Kidney epithelial cell (primary cell): ENCODE data around the gene SERPINA1. TPM values are rescaled to one million over a fixed set of nuclear protein-coding genes. Genes with fewer than 3 reads are reported as not detected.

ENCODE experiments used
- DNase-seq: peaks from one replicate; pipeline ENCODE4 v3.0.0-alpha.2; 2010; ENCODE audit warnings: low read depth
- H3K27me3 ChIP-seq: 2 replicates; pipeline ENCODE4 v1.6.0; 2011; ENCODE audit warnings: low read length; ENCODE audit not compliant: control insufficient read depth, insufficient read depth
- H3K36me3 ChIP-seq: 2 replicates; pipeline ENCODE4 v1.5.1; 2011; ENCODE audit warnings: low read length; ENCODE audit not compliant: control insufficient read depth, insufficient read depth
- H3K4me3 ChIP-seq: 2 replicates; pipeline ENCODE4 v1.5.1; 2011; ENCODE audit warnings: low read depth, mild to moderate bottlenecking, control low read depth, low read length
- CTCF ChIP-seq: IDR thresholded peaks from 2 replicates; pipeline ENCODE4 v1.5.1; 2011; ENCODE audit warnings: mild to moderate bottlenecking, moderate library complexity, low read length, control low read depth, inconsistent platforms; ENCODE audit not compliant: insufficient read depth, poor library complexity, severe bottlenecking
- total RNA-seq: library from RNA; depleted of rRNA; stranded (reverse); fragments of >200 nt; gene quantifications from 2 replicates; pipeline ENCODE4 v1.2.3, GENCODE V29; 2015

SERPINA1 gene
- total RNA-seq, 1 donor from 2014 or later = 23.2 TPM

DNA sequence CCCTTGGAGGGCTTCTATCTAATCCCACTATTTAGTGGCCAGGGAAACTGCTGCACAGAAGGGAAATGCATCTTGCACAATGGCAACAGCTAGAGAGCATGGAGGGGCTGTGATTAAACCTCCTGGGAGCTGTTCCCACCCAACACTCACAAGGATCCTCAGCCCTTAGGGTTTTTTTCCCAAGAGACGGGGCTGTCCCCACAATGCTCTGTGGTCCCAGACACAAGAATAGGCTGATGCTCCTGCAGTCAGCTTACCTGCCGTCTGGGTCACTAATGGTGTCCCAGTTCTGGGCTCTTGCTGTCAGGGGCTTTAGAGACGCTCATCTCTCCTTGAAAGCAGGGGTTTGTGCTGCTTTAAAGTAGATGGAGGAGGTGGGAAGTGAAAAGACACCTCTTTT lies 4.6 kb downstream of the SERPINA1 start:
- H3K36me3 ChIP-seq = no peaks in the 10 kb centered on the region
- no peaks in the 10 kb centered on the region for H3K27me3 ChIP-seq
- no peak overlapping the region for H3K4me3 ChIP-seq
- TF ChIP-seq CTCF = no peak
- DNase-seq = no peak

- Histone ChIP-seq H3K36me3 (no peaks in the 10 kb centered on the region), H3K4me3 (no peak overlapping the region), H3K27me3 (no peaks in the 10 kb centered on the region)
- TF ChIP-seq CTCF = no peak
- no peak for DNase-seq
These were observed 5.4 kb downstream of the SERPINA1 start for GRCh38 chr14:94382716-94383596.

GRCh38 chr14:94382099-94382715 lies 6.2 kb downstream of the SERPINA1 start:
- H3K4me3 ChIP-seq = no peak overlapping the region
- TF ChIP-seq CTCF = no peak
- no peaks in the 10 kb centered on the region for H3K27me3 ChIP-seq
- no peaks in the 10 kb centered on the region for H3K36me3 ChIP-seq
- DNase-seq = no peak

GRCh38 chr14:94381149-94382030 lies 7.0 kb downstream of the SERPINA1 start:
- Histone ChIP-seq H3K36me3 (no peaks in the 10 kb centered on the region), H3K27me3 (no peaks in the 10 kb centered on the region), H3K4me3 (no peak overlapping the region)
- no peak for DNase-seq
- no peak for TF ChIP-seq CTCF

GRCh38 chr14:94380225-94381148 lies 7.9 kb downstream of the SERPINA1 start:
- DNase-seq = no peak
- no peak for TF ChIP-seq CTCF
- H3K4me3 ChIP-seq = no peak overlapping the region

More at GRCh38 chr14:94380225-94381148, 7.9 kb downstream of the SERPINA1 start:
- Histone ChIP-seq H3K27me3 (no peaks in the 10 kb centered on the region), H3K36me3 (no peaks in the 10 kb centered on the region)
